DND-41 (cell line): ENCODE data around the gene NKD2.

Experiments
- ATAC-seq: fragments of 200-7000 bp; cut with Tn5 transposase; 3 replicates; pipeline ENCODE4 v1.9.1; 2021; ENCODE audit warnings: low read depth; ENCODE audit not compliant: insufficient read depth
- DNase-seq: peaks from one replicate; pipeline ENCODE4 v3.0.0-alpha.2; 2020
- H2AFZ ChIP-seq: 2 replicates; pipeline ENCODE4 v1.6.0; 2012; ENCODE audit warnings: low read depth, low read length
- H3K27ac ChIP-seq: 2 replicates; pipeline ENCODE4 v1.5.1; 2012; ENCODE audit warnings: low read length, inconsistent platforms
- H3K27me3 ChIP-seq: fragments of 200-600 bp; sonication (generic); 2 replicates; pipeline ENCODE4 v1.6.0; 2012; ENCODE audit warnings: low read length, mild to moderate bottlenecking, inconsistent platforms; ENCODE audit not compliant: insufficient read depth, poor library complexity
- H3K36me3 ChIP-seq: 2 replicates; pipeline ENCODE4 v1.5.1; 2012; ENCODE audit warnings: low read length, inconsistent platforms; ENCODE audit not compliant: insufficient read depth
- H3K4me1 ChIP-seq: 2 replicates; pipeline ENCODE4 v1.5.1; 2012; ENCODE audit warnings: mild to moderate bottlenecking, low read length; ENCODE audit not compliant: insufficient read depth
- H3K4me2 ChIP-seq: 2 replicates; pipeline ENCODE4 v1.6.0; 2012; ENCODE audit warnings: mild to moderate bottlenecking, moderate library complexity, low read length, inconsistent platforms; ENCODE audit not compliant: insufficient read depth
- H3K4me3 ChIP-seq, 2 experiments: fragments of 200-600 bp in 1 of 2; shearing (Covaris generic) in 1 of 2; 2 replicates each; pipeline ENCODE4 v1.5.1; 2012 to 2016; ENCODE audit warnings: inconsistent platforms in 2 of 2, low read length in 2 of 2, mild to moderate bottlenecking in 2 of 2, low read depth in 1 of 2, moderate library complexity in 1 of 2
- H3K79me2 ChIP-seq: 2 replicates; pipeline ENCODE4 v1.6.0; 2012; ENCODE audit warnings: low read length, inconsistent platforms; ENCODE audit not compliant: insufficient read depth
- H3K9ac ChIP-seq: 2 replicates; pipeline ENCODE4 v1.6.0; 2012; ENCODE audit warnings: low read depth, mild to moderate bottlenecking, inconsistent platforms, low read length, moderate library complexity
- H3K9me3 ChIP-seq: 2 replicates; pipeline ENCODE4 v1.5.1; 2012; ENCODE audit warnings: low read length, moderate library complexity, mild to moderate bottlenecking, inconsistent platforms; ENCODE audit not compliant: insufficient read depth, severe bottlenecking
- H4K20me1 ChIP-seq: 2 replicates; pipeline ENCODE4 v1.6.0; 2012; ENCODE audit warnings: low read length; ENCODE audit not compliant: insufficient read depth
- EZH2 ChIP-seq: IDR thresholded peaks from 3 replicates; pipeline ENCODE4 v1.6.1; 2012; ENCODE audit warnings: borderline replicate concordance, low read depth, mild to moderate bottlenecking, moderate library complexity, low read length, inconsistent platforms; ENCODE audit not compliant: severe bottlenecking
- TF ChIP-seq, protein P1 (sequence below): IDR thresholded peaks from 2 replicates; pipeline ENCODE4 v1.5.1; 2012; ENCODE audit warnings: borderline replicate concordance, low read length, moderate library complexity, mild to moderate bottlenecking; ENCODE audit not compliant: poor library complexity, severe bottlenecking; ENCODE audit errors: extremely low read depth

NKD2 gene

DNA sequence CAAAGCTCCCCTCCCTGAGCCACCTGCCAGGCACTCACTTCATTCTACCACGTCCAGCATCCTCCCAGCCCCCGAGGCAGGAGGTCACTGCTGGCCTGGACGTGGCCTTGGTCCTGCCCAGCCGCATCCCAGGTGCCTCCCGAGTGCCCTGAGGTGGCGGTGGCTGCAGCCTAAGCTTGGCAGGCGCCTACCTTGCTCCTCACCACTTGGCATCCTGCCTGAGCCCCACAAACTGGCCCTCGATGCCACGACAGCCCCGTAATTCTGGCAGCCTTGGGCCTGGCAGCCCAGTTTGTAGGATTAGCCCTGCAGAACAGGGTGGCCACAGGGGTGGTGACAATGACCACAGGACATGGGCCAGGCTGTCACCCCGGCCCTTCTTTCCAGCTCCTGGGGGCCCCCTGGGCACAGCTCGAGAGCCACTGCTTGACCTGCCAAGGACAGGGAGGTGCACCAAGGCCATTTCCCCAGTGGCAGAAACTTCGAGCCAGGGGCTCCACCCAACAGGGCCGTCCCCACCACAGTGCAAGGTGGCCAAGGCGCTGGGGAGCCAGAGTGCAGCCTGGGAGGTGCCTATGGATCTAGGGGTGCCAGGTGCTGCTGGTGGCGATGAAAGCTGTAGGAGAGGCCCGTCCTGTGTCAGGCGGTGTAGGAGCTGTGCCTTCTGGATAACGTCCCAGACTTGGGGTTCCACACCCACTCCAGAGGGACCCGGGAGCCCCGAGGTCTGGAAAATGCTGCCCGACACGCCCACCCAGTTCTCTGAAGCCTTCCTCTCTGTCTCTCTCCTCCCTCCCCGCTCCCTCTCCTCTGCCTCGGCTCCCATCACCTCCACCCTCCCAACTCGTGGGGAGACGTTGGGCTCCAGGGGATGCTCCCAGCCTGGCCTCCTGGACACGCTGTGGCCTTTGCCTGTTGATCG lies 18.4 kb downstream of the NKD2 start:
- no peak for DNase-seq
- Histone ChIP-seq H3K4me1 (no peaks in the 10 kb centered on the region), H3K27me3 (no peaks in the 10 kb centered on the region), H2AFZ (no peak overlapping the region), H3K27ac (no peak overlapping the region), H3K9me3 (no peaks in the 10 kb centered on the region), H3K4me2 (no peak overlapping the region), H3K9ac (no peak overlapping the region), H3K4me3 (no peak overlapping the region), H3K36me3 (no peaks in the 10 kb centered on the region; the same call in 1 of the 2 replicates), H4K20me1 (peaks cover 46% of the 10 kb centered on the region), H3K79me2 (peaks cover 30% of the 10 kb centered on the region; the same call in 1 of the 2 replicates)
- TF ChIP-seq EZH2: no peak
- ATAC-seq: no peak

DNA sequence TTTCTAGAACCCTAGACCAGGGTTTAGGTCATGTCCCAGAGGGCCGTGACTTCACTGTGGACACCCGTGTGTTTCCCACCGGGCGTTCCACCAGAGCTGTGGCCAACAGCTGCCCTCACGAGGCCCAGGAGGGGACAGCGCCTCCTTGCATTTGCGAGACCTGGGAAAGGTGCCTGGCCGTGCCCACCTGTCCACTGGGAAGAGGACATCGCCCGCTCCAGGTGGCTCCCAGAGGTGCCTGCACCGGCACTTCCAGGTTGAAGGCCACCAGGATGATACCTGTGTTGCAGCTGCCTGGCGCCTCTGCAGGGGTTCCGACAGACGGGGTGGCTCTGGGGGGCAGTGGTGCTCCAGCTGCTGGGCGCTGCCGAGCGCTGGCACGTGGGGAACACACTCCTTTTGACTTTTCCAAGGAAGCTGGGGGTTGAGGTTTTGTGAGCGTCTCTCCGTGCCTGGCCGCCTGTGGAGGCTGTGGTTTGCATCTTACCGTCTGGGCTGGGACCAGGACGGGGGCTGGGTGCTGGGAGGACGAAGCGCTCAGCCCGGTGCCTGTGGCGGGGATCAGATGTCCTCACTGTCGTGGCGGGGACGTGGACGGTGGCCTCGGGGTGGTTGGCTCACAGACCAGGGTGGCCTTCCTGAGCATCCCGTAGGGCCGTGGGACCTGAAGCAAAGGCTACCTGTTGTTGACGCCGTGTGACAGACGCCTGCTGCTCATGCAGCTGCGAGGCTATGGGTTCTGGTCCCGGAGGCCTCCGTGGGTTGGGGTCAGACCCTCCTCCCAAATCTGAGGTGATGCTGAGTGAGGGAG lies 19.2 kb downstream of the NKD2 start:
- Histone ChIP-seq H3K36me3 (peaks cover 5% of the 10 kb centered on the region), H3K4me2 (no peak overlapping the region), H3K27me3 (no peaks in the 10 kb centered on the region), H3K79me2 (peaks cover 32% of the 10 kb centered on the region; the same call in 1 of the 2 replicates), H3K27ac (no peak overlapping the region), H3K9me3 (no peaks in the 10 kb centered on the region), H4K20me1 (peaks cover 52% of the 10 kb centered on the region), H2AFZ (no peak overlapping the region), H3K4me3 (no peak overlapping the region), H3K4me1 (no peaks in the 10 kb centered on the region), H3K9ac (no peak overlapping the region)
- TF ChIP-seq, protein P1, sequence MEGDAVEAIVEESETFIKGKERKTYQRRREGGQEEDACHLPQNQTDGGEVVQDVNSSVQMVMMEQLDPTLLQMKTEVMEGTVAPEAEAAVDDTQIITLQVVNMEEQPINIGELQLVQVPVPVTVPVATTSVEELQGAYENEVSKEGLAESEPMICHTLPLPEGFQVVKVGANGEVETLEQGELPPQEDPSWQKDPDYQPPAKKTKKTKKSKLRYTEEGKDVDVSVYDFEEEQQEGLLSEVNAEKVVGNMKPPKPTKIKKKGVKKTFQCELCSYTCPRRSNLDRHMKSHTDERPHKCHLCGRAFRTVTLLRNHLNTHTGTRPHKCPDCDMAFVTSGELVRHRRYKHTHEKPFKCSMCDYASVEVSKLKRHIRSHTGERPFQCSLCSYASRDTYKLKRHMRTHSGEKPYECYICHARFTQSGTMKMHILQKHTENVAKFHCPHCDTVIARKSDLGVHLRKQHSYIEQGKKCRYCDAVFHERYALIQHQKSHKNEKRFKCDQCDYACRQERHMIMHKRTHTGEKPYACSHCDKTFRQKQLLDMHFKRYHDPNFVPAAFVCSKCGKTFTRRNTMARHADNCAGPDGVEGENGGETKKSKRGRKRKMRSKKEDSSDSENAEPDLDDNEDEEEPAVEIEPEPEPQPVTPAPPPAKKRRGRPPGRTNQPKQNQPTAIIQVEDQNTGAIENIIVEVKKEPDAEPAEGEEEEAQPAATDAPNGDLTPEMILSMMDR: no peak
- no peak for TF ChIP-seq EZH2
- DNase-seq (no peak), ATAC-seq (no peak)

DNA sequence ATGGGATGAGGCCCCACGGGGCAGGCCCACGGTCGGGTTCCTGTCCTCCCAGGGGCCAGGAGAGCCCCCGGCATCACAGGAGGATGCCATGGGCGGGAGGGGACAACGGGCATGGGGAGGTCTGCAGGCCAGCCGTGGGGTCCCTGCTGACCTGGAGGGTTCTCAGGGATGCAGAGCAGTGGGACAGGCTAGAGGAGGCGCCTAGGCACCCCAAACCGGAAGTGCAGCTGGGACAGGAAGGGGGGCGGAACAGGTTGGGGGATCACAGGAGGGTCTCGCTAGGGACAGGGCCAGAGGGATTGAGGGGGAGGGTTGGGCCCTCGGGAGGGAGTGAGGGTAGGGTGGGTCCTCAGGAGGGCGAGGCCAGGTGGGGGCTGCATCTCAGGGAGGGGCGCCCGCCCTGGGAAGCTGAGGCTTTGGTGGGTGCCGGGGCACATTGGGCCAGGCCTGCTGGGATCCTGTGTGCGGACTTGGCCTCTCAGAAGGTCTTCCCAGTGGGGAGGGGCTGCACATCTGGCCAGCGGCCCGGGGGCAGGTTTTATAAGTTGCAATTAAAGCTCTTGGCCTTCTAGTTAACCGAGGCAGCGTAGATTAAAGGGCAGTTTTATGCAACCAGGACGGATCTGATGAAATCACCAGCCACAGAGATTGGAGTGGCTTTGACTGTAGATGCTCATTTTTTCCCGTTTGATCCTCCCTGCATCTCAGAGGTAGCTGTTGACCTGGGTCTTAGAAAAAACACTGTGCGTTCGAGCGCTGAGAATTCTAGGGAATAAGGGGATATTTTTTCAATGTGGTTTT lies 20.1 kb downstream of the NKD2 start:
- Histone ChIP-seq H3K27me3 (no peaks in the 10 kb centered on the region), H2AFZ (no peak overlapping the region), H3K4me2 (no peak overlapping the region), H3K4me3 (no peak overlapping the region), H3K79me2 (peaks cover 32% of the 10 kb centered on the region; the same call in 1 of the 2 replicates), H3K27ac (no peak overlapping the region), H3K9me3 (no peaks in the 10 kb centered on the region), H3K36me3 (peaks cover 10% of the 10 kb centered on the region), H4K20me1 (peaks cover 52% of the 10 kb centered on the region), H3K4me1 (no peaks in the 10 kb centered on the region), H3K9ac (no peak overlapping the region)
- no peak for ATAC-seq
- DNase-seq: no peak
- TF ChIP-seq, protein P1: no peak
- TF ChIP-seq EZH2: no peak
